ENCODE data around the gene UFC1.

DNA sequence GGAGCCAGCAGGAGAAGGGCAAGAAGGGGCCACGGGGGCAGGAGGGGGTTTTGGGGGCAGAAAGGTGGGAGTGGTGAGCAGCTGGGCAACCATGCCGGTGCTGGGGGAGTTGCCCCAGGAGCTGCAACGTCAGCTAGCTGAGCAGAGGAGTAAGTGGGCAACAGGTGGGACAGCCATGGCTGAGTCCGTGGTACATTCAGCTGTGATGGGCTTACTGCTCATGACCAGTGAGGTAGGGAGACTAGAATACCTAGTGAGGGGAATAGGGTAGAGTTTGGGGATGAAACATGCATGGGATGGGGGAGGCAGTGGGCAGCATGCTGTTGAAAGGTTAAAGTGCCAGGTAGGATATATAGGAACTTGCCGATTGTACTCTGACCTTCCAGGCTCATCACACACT lies 7.9 kb downstream of the UFC1 start:
- no peak for TF ChIP-seq EZH2 (IDR thresholded peaks at IDR 0.05; ENCODE audit: low read length)
- TF ChIP-seq, protein P1, sequence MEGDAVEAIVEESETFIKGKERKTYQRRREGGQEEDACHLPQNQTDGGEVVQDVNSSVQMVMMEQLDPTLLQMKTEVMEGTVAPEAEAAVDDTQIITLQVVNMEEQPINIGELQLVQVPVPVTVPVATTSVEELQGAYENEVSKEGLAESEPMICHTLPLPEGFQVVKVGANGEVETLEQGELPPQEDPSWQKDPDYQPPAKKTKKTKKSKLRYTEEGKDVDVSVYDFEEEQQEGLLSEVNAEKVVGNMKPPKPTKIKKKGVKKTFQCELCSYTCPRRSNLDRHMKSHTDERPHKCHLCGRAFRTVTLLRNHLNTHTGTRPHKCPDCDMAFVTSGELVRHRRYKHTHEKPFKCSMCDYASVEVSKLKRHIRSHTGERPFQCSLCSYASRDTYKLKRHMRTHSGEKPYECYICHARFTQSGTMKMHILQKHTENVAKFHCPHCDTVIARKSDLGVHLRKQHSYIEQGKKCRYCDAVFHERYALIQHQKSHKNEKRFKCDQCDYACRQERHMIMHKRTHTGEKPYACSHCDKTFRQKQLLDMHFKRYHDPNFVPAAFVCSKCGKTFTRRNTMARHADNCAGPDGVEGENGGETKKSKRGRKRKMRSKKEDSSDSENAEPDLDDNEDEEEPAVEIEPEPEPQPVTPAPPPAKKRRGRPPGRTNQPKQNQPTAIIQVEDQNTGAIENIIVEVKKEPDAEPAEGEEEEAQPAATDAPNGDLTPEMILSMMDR (optimal IDR thresholded peaks at IDR 0.05 in 1 of 3, IDR thresholded peaks at IDR 0.05 in 1 of 3, conservative IDR thresholded peaks at IDR 0.05 in 1 of 3; ENCODE audit: extremely low read depth in 1 of 3, insufficient read depth in 2 of 3, low read length in 3 of 3), result no peak

All from keratinocyte (primary cell).